H1 (cell line): Measurements from ENCODE around the gene NUDT1. TPM values are rescaled to one million over a fixed set of nuclear protein-coding genes. Genes with fewer than 3 reads are reported as not detected.

ENCODE experiments used
- CTCF ChIA-PET: fragments of 300-600 bp; sonication (Branson Sonifier 250); formaldehyde crosslinking; loops from one replicate; lab custom pipeline; 2021; ENCODE audit not compliant: partially characterized antibody; lab: Charles Lee
- POLR2A ChIA-PET: fragments of 300-600 bp; sonication (Branson Sonifier 250); formaldehyde crosslinking; loops from one replicate; lab custom pipeline; 2021; ENCODE audit warnings: inconsistent platforms; ENCODE audit not compliant: partially characterized antibody; lab: Charles Lee
- DNase-seq, 2 experiments: peaks; one replicate each; pipeline versions ENCODE4 v3.0.0 to v3.0.0-alpha.2; 2010 to 2022; ENCODE audit warnings: low spot score in 2 of 2, low read depth in 1 of 2, mixed read lengths in 1 of 2
- FAIRE-seq: peaks from 2 replicates; lab custom pipeline; 2011; peaks lifted over from hg19 to GRCh38; lab: Jason Lieb, UNC
- H2AFZ ChIP-seq: 2 replicates; pipeline ENCODE4 v1.8.1; 2012; ENCODE audit warnings: low read length, inconsistent platforms
- H2AK5ac ChIP-seq: 2 replicates; pipeline ENCODE4 v1.6.1; 2013; ENCODE audit warnings: low read depth, low read length
- H2BK120ac ChIP-seq: replicated peaks from 2 replicates; pipeline ENCODE3; 2013; ENCODE audit warnings: low read depth, low read length, inconsistent platforms
- H2BK12ac ChIP-seq: 2 replicates; pipeline ENCODE4 v1.6.1; 2013; ENCODE audit warnings: low read depth, low read length
- H2BK15ac ChIP-seq: 2 replicates; pipeline ENCODE4 v1.6.1; 2013; ENCODE audit warnings: low read length
- H2BK20ac ChIP-seq: 2 replicates; pipeline ENCODE4 v1.6.1; 2013; ENCODE audit warnings: low read length
- H2BK5ac ChIP-seq: 2 replicates; pipeline ENCODE4 v1.6.1; 2013; ENCODE audit warnings: low read depth, low read length
- H3K14ac ChIP-seq: 2 replicates; pipeline ENCODE4 v1.6.1; 2013; ENCODE audit warnings: inconsistent platforms; ENCODE audit not compliant: insufficient read length
- H3K18ac ChIP-seq: 2 replicates; pipeline ENCODE4 v1.6.1; 2013; ENCODE audit warnings: low read length; ENCODE audit errors: extremely low read depth
- H3K23ac ChIP-seq: 2 replicates; pipeline ENCODE4 v1.6.1; 2013; ENCODE audit warnings: inconsistent platforms; ENCODE audit not compliant: insufficient read length
- H3K23me2 ChIP-seq: 2 replicates; pipeline ENCODE4 v1.6.1; 2013; ENCODE audit warnings: low read depth, low read length
- H3K27ac ChIP-seq: 2 replicates; pipeline ENCODE4 v1.6.1; 2011; ENCODE audit warnings: low read depth, low read length, inconsistent platforms
- H3K27me3 ChIP-seq, 4 experiments: replicated peaks in 1 of 4; 1 replicate in 1 of 4; 2 replicates in 3 of 4; pipeline versions ENCODE4 v1.6.1 to v1.8.1; 2011 to 2013; ENCODE audit warnings: low read length in 3 of 4, mild to moderate bottlenecking in 3 of 4, inconsistent platforms in 2 of 4, mixed read lengths in 2 of 4, moderate library complexity in 1 of 4; ENCODE audit not compliant: control insufficient read depth in 3 of 4, insufficient read depth in 3 of 4; ENCODE audit errors: extremely low read depth in 1 of 4
- H3K36me3 ChIP-seq, 4 experiments: 2 replicates each; pipeline versions ENCODE4 v1.6.1 to v1.8.1; 2011 to 2013; ENCODE audit warnings: mild to moderate bottlenecking in 4 of 4, low read length in 3 of 4, moderate library complexity in 2 of 4, control low read depth in 1 of 4, inconsistent platforms in 1 of 4; ENCODE audit not compliant: insufficient read depth in 4 of 4, control insufficient read depth in 2 of 4
- H3K4ac ChIP-seq: replicated peaks from 2 replicates; pipeline ENCODE3; 2013; ENCODE audit warnings: low read length, low read depth, mixed read lengths, inconsistent platforms; ENCODE audit not compliant: insufficient read length
- H3K4me1 ChIP-seq, 4 experiments: replicated peaks in 1 of 4; 1 replicate in 1 of 4; 2 replicates in 3 of 4; pipeline versions ENCODE4 v1.6.1 to v1.8.1; 2011 to 2013; ENCODE audit warnings: low read length in 3 of 4, inconsistent platforms in 2 of 4, mixed read lengths in 1 of 4; ENCODE audit not compliant: insufficient read depth in 4 of 4, control insufficient read depth in 3 of 4
- H3K4me2 ChIP-seq, 2 experiments: 2 replicates each; pipeline versions ENCODE4 v1.6.1 to v1.8.1; 2011 to 2013; ENCODE audit warnings: low read depth in 2 of 2, low read length in 2 of 2, control low read depth in 1 of 2, inconsistent platforms in 1 of 2, mild to moderate bottlenecking in 1 of 2; ENCODE audit not compliant: insufficient read depth in 1 of 2
- H3K4me3 ChIP-seq, 4 experiments: fragments of 200-600, 300-600 bp in 1 of 4; sonication (generic), shearing (Covaris generic), sonication (Bioruptor Twin) in 1 of 4; 2 replicates each; pipeline versions ENCODE4 v1.5.1 to v1.8.1; 2011 to 2016; ENCODE audit warnings: low read length in 4 of 4, low read depth in 3 of 4, control low read depth in 2 of 4, inconsistent platforms in 2 of 4, mild to moderate bottlenecking in 2 of 4, mixed read lengths in 1 of 4, moderate library complexity in 1 of 4; ENCODE audit not compliant: insufficient read depth in 2 of 4; ENCODE audit errors: extremely low read depth in 1 of 4
- H3K56ac ChIP-seq: replicated peaks from 2 replicates; pipeline ENCODE3; 2013; ENCODE audit warnings: low read depth, mild to moderate bottlenecking, mixed read lengths, low read length, inconsistent platforms; ENCODE audit not compliant: insufficient read length
- H3K79me1 ChIP-seq: 2 replicates; pipeline ENCODE4 v1.6.1; 2013; ENCODE audit warnings: low read depth, low read length, control low read depth
- H3K79me2 ChIP-seq, 2 experiments: 2 replicates each; pipeline versions ENCODE4 v1.6.1 to v1.8.1; 2012 to 2013; ENCODE audit warnings: low read length in 2 of 2, mild to moderate bottlenecking in 2 of 2, inconsistent platforms in 1 of 2; ENCODE audit not compliant: insufficient read depth in 2 of 2, control insufficient read depth in 1 of 2
- H3K9ac ChIP-seq, 4 experiments: replicated peaks in 1 of 4; 1 replicate in 1 of 4; 2 replicates in 3 of 4; pipeline versions ENCODE4 v1.6.1 to v1.8.1; 2011 to 2013; ENCODE audit warnings: low read depth in 3 of 4, low read length in 3 of 4, control low read depth in 2 of 4, mild to moderate bottlenecking in 2 of 4, moderate library complexity in 2 of 4, inconsistent platforms in 1 of 4; ENCODE audit errors: extremely low read depth in 1 of 4
- H3K9me3 ChIP-seq, 2 experiments: 2 replicates each; pipeline versions ENCODE4 v1.6.1 to v1.8.1; 2012 to 2013; ENCODE audit warnings: mild to moderate bottlenecking in 2 of 2, moderate library complexity in 2 of 2, control low read depth in 1 of 2, inconsistent platforms in 1 of 2, low read depth in 1 of 2, low read length in 1 of 2, mixed read lengths in 1 of 2; ENCODE audit not compliant: insufficient read depth in 2 of 2
- H4K20me1 ChIP-seq, 2 experiments: replicated peaks in 1 of 2; 2 replicates each; pipeline versions ENCODE3 to v1.8.1; 2011 to 2013; ENCODE audit warnings: inconsistent platforms in 2 of 2, low read length in 2 of 2, mild to moderate bottlenecking in 1 of 2; ENCODE audit not compliant: insufficient read depth in 2 of 2, control insufficient read depth in 1 of 2
- H4K5ac ChIP-seq: 2 replicates; pipeline ENCODE4 v1.6.1; 2013; ENCODE audit warnings: low read length, low read depth, mixed read lengths, inconsistent platforms; ENCODE audit not compliant: insufficient read length
- H4K8ac ChIP-seq: 2 replicates; pipeline ENCODE4 v1.8.0; 2013; ENCODE audit warnings: mild to moderate bottlenecking, moderate library complexity, low read length, inconsistent platforms; ENCODE audit not compliant: insufficient read depth; ENCODE audit errors: extremely low read depth
- H4K91ac ChIP-seq: replicated peaks from 2 replicates; pipeline ENCODE3; 2013; ENCODE audit warnings: low read length, mixed read lengths, inconsistent platforms; ENCODE audit not compliant: insufficient read length
- CHD2 ChIP-seq: IDR thresholded peaks from 2 replicates; pipeline ENCODE4 v1.6.1; 2012; ENCODE audit warnings: low read length, improper control_type of control experiment
- HDAC2 ChIP-seq, 2 experiments: fragments of 300-600 bp in 1 of 2; sonication (generic) in 1 of 2; IDR thresholded peaks; 2 replicates each; pipeline ENCODE4 v1.6.1; 2011 to 2012; ENCODE audit warnings: low read depth in 2 of 2, low read length in 2 of 2, mild to moderate bottlenecking in 2 of 2, moderate library complexity in 2 of 2, borderline replicate concordance in 1 of 2, inconsistent platforms in 1 of 2
- JUN ChIP-seq: IDR thresholded peaks from 2 replicates; pipeline ENCODE4 v1.6.1; 2011; ENCODE audit warnings: low read depth, mild to moderate bottlenecking, improper control_type of control experiment, low read length
- WGBS, 2 experiments: shearing (Covaris generic) in 1 of 2; methylation state at CpG; one replicate each; pipeline versions ENCODE4 v1.1.6 to v1.1.7; 2013 to 2015; ENCODE audit warnings: low lambda C conversion rate in 2 of 2, mixed read lengths in 2 of 2, inconsistent platforms in 1 of 2, low coverage in 1 of 2, missing lambda C conversion rate in 1 of 2; ENCODE audit not compliant: insufficient replicate concordance in 2 of 2, insufficient coverage in 1 of 2, insufficient read length in 1 of 2; ENCODE audit errors: extremely low coverage in 1 of 2, missing lambda C conversion rate in 1 of 2; 5-methylcytosine and 5-hydroxymethylcytosine counted together
- polyA plus RNA-seq, 7 experiments: library from polyadenylated mRNA; depleted of rRNA in 3 of 7; stranded (reverse) in 5 of 7; unstranded in 2 of 7; fragments of >200 nt in 5 of 7; fragments of 200-250 nt in 2 of 7; gene quantifications; 1 replicate in 5 of 7; 2 replicates in 1 of 7; 4 replicates in 1 of 7; pipeline versions ENCODE4 v1.2.1 to v1.2.3, GENCODE V29; 2011 to 2013; ENCODE audit warnings: missing spikeins in 2 of 7, mixed read lengths in 2 of 7
- total RNA-seq: library from RNA; stranded (reverse); fragmentation: NEBNext Ultra II Directional; extraction: Animal tissue kit (Norgen Biotek cat#: 25700); gene quantifications from 2 replicates; pipeline ENCODE4 v1.2.1, GENCODE V29; 2021

NUDT1 gene
- total and polyA plus RNA-seq, 2 of the 8 experiments (the other 6 are each of a cell fraction or from before 2014, with no cell fraction given), result 76.1 to 89.5 TPM

- H3K4ac ChIP-seq, result no peak overlapping the region
- POLR2A ChIA-PET, result interaction anchor here (0.7 to 3.1 kb wide), 8 partner anchors 7 to 100 kb away, joined by 3 to 11 read pairs (median 5); partner anchors contain the start of genes EIF3B, MAD1L1, MRM2 and NUDT1
- DNase-seq, result no peak
- no peak overlapping the region for H3K4me2 ChIP-seq
- H4K5ac ChIP-seq, result no peak overlapping the region
- H2AK5ac ChIP-seq, result no peak overlapping the region
- H3K79me2 ChIP-seq, result no peaks in the 10 kb centered on the region
- 93% methylated on average over 31 of the region's 31 CpGs; no CpG with 5 or more reads in 1 of the 2 experiments for WGBS, 2 experiments
- no peaks in the 10 kb centered on the region for H3K23me2 ChIP-seq
- TF ChIP-seq JUN (no peak), HDAC2 (IDR thresholded peaks at IDR 0.05; ENCODE audit: borderline replicate concordance in 1 of 2, low read depth in 2 of 2, low read length in 2 of 2) (no peak), CHD2 (no peak)
- TF ChIP-seq, all 59 proteins: peak for 0
- H4K91ac ChIP-seq, result no peak overlapping the region
- no peaks in the 10 kb centered on the region for H3K27me3 ChIP-seq
- CTCF ChIA-PET, result interaction anchor here (0.6 to 1.7 kb wide), 4 partner anchors 45 to 672 kb away, joined by 3 to 4 read pairs (median 3); no protein-coding TSS in a partner anchor
- H3K9me3 ChIP-seq, result no peaks in the 10 kb centered on the region
- H3K36me3 ChIP-seq, result peaks cover 0 to 14% (median 0%) of the 10 kb centered on the region in 4 experiments; a peak in 4 of 8 replicates
- H2BK20ac ChIP-seq, result no peak overlapping the region
- no peak overlapping the region for H2BK5ac ChIP-seq
- peaks cover 0 to 9% of the 10 kb centered on the region in 2 experiments for H4K20me1 ChIP-seq
- H3K79me1 ChIP-seq, result no peaks in the 10 kb centered on the region
- no peak overlapping the region for H3K27ac ChIP-seq
- no peak overlapping the region for H2BK12ac ChIP-seq
- H3K9ac ChIP-seq, result no peak overlapping the region
- H3K4me1 ChIP-seq, result no peaks in the 10 kb centered on the region
- H3K23ac ChIP-seq, result no peak overlapping the region
- H3K14ac ChIP-seq, result no peak overlapping the region
- H2AFZ ChIP-seq, result no peak overlapping the region
- FAIRE-seq, result no peak
- no peak overlapping the region; the same call in 1 of the 2 replicates for H2BK15ac ChIP-seq
- H3K4me3 ChIP-seq, result no peak overlapping the region
- no peak overlapping the region; the same call in 1 of the 2 replicates for H4K8ac ChIP-seq
- no peak overlapping the region for H3K56ac ChIP-seq
- no peak overlapping the region for H2BK120ac ChIP-seq
- H3K18ac ChIP-seq, result no peak overlapping the region
Measured at GRCh38 chr7:2254429-2255144, 12.6 kb downstream of the NUDT1 start.
